HG02678 (cell line): Measurements from ENCODE around the gene RHOBTB3.
A peak's percentile ranks its signal among the peaks of the same experiment; 100 is the strongest.
"Not testable (repeated sequence)": the region's sequence is repeated elsewhere in the genome, so short reads cannot be mapped to it uniquely, and the experiment has no call there.

ENCODE experiments used
- ATAC-seq: cut with Tn5 transposase; IDR thresholded peaks from one replicate; pipeline ENCODE4 v1.9.1; 2021; ENCODE audit warnings: mild to moderate bottlenecking, moderate library complexity; ENCODE audit not compliant: unreplicated experiment

RHOBTB3 gene

DNA sequence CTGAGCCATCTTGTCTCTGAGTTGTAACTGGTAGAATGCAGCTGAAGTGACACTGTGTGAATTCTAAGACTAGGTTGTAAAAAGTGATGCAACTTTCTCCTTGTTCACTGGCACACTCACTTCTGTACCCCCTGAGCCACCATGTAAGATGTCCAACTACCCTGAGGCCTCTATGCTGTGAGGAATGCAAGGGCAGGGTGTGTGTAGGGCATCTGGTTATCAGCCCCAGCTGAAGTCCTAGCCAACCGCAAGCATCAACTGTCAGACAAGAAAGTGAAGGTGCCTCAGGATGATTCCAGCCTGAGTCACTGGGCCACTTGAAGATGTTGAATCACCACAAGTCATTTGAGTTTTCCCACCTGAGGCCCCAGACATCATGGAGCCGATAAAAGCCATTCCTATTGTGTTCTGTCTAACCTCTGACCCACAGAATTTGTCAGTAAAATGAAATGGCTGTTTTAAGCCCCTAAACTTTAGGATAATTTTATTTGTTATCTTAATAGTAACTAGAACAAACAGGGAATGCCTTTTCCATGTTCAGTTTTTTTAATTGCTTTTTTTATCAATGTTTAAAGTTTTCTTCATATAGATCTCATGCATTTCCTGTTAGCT, 18.7 kb upstream of the RHOBTB3 start:
- ATAC-seq: no peak

DNA sequence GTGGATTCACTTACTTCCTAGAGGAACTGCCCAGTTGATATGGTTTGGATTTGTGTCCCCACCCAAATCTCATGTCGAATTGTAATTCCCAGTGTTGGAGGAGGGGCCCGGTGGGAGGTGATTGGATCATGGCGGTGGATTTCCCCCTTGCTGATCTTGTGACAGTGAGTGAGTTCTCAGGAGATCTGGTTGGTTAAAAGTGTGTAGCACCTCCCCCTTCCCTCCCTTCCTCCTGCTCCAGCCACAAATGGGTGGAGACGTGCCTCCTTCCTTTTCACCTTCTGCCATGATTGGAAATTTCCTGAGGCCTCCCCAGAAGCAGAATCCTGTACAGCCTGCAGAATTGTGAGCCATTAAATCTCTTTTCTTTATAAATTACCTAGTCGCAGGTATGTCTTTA, 17.9 kb upstream of the RHOBTB3 start:
- ATAC-seq: not testable (repeated sequence)

DNA sequence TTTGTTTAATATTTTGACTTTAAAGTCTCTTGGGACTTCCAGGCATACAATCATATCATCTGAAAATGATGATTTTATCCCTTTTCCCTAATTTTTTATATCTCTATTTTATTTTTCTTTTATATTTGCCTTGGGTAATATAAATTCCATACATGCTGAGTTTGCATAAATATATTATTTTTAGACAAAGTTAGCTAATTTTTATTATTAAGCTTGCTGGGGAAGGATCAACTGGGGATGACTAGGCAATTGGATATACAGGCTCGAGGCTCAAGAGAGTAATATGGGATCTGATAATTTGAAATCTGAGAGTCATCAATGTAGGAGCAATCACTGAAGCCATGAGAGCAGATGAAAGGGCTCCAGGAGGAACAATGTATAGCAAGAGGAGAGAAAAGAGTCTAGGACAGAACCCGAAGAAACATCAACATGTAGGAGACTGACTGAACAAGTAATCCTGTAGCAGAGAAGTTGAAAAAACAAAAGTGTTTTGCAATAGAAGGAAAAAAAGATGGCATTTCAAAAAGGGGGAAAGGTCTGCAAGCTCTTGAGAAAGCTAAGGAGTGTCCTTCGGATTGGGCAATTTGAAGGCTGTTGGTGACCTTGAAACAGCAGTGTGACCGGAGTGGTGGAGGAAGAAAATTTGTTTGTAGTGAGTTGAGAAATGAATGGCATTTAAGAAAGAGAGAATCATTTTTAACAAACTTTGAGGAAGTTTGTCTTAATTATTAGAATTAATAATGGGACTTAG, 17.0 kb upstream of the RHOBTB3 start:
- ATAC-seq: no peak

DNA sequence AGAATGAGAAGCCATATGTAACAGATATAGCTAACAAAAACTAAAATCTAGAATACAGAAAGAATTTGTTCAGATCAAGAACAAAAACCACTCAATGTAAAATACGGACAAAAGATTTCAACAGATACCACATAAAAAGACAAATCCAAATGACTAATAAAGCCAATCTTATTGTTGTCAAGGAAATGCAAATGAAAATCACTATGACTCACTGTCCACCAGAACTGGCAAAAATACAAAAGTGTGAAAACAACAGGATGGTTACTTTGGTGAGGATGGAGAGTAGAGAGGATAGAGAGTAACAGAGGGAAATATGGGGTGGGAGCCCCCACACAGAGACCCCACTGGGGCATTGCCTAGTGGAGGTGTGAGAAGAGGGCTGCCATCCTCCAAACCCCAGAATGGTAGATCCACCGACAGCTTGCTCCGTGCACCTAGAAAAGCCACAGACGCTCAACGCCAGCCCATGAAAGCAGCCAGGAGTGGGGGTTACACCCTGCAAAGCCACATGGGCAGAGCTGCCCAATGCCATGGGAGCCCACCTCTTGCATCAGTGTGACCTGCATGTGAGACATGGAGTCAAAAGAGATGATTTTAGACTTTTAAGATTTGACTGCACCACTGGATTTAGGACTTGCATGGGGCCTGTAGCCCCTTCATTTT, 15.2 kb upstream of the RHOBTB3 start:
- ATAC-seq: no peak

DNA sequence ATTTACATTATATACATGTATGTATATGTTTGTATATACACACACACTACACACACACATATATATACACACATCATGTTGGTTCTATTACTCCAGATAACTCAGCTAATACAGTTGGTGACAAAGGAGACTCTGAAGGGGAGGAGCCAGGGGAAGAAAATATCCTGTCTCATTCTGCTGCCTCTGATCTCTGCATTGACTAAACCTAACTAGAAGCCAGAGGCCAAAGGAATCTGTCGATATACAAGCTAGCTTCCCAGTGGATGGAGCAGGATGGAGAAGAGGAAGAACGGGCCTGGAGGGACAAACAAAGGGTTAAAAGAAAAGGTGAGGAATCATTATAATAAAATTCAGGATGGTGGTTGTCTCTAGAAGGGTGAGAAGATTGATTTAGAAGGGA, 13.7 kb upstream of the RHOBTB3 start:
- no peak for ATAC-seq

DNA sequence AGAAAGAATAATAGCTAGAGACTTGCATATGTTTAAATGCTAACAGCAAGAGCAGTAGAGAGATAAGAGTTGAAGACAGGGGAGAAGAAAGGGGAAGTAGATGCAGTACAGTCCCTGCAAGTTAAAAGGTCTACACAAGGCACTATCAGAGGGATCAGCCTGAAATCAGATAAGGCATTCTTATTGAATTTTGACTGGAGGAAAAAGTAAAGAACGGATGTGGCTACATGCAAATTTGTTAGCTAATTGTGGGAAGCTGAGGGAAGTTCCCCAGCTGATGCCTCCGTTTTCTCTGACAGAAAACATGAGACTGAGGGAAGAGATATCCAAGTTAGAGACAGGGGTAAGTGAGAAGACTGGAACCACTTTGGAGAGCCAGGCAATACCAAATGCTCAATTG, 12.9 kb upstream of the RHOBTB3 start:
- peak; percentile 92 for ATAC-seq

DNA sequence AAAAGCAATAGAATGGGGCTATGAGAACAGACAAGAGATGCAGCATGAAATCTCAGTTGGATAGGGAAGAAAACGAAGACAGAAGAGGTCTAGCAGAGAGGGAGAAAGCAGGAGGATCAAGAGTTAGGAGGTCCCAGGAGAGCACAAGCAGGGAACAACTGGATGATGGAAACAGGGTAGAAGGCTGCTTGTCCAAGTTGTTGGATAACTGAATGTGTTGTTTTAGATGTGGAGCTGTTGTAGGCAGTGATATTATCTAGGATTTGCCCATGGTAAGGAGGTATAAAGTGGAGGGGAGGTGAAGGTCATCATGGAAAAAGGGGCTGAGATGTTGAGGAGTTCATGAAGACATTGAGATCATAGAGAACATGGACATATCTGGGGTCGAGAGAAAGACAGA, 12.4 kb upstream of the RHOBTB3 start:
- ATAC-seq: no peak

DNA sequence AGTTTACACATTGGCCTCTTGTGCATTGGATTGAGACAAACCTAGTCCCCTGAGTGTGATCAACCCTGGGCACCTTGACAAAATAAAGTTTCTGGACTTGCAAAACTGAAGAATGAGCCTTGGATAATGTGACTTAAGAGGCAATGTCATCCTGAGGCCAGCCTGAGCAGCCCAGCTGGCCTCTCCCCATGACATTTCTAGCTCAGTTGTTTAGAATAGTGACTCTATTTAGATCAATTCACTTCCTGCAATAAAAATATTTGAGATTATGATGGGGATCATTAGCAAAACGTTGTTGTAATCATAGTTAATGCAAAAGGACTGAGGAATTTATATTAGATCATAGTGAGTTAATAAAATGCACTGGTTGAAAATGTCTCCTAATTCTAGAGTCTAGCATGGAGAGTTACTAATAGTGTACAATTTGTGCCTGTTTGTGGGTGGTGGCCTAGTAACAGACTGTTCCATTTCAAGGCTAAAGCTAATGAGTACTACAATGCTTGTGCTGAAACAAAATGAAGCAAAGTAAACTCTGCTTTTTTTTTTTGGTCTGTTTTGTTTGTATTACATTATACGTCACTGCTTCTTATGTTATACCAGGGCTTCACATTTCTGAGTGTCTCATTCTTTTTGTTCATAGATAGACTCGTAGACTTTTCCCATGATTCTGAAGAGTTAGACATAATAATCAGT, 10.9 kb upstream of the RHOBTB3 start:
- no peak for ATAC-seq

DNA sequence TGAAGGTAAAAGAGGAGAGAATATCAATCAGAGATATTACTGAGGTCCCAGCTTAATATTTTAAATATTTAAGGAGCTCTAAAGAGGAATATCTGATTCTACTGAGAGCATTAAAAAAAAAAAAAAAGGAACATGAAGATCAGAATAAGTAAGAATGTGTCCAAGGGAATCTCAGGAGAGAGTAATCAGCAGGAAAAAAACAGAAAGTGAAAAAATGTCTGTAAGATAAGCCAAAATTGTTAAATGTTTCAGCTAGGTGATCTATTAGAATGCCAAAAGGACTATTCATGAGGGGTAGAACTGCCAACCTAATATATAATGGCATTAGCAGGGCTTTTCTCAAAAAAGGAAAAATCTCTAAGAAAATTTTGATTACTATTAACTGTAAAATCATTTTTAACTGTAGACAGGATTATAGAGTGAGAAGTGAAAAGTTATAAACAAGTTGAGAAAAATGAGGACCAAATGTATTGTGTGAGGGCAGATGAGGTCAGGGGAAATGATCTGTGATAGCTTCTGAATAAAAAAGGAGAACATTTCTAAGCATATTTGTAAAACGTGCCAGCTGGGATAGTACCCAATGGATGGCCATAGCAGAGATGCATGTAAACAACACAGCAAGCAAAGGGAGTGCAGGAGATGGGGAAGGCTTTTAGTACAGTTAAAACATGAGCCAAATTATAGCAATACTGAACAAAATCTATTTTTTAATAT, 9.4 kb upstream of the RHOBTB3 start:
- ATAC-seq: no peak

DNA sequence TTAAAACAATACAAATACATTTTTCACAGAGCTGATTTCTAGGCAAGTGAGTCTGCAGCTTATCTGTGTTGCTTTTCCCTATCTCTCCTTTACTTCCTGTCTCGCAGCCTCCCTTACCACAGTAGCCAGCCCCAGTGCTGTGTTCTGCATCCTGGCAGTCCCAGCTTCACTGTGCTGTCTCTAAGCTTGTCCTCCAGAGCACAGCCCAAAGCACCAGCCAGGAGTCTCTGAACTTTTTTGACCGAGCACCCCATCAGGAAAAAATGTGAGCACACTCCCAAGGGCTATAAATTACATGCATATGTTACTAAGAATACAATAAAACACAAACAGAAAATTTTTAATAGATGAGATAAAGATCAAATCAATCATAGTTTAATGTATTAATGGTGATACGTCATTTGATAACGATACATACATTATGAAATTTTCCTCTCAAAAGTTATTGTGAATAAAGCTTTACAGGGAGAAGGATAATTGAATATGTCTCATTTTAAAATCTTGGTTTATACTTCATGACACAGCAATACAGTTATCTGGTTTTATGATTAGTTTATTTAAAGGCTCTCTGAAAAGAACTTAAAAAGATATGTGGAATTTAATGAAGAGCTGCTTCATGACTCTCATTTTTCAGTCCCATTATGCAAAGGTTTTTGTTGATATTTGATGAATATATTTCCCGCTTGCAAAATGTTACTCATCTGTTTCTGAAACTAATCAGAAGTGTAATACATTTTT, 7.3 kb upstream of the RHOBTB3 start:
- no peak for ATAC-seq

DNA sequence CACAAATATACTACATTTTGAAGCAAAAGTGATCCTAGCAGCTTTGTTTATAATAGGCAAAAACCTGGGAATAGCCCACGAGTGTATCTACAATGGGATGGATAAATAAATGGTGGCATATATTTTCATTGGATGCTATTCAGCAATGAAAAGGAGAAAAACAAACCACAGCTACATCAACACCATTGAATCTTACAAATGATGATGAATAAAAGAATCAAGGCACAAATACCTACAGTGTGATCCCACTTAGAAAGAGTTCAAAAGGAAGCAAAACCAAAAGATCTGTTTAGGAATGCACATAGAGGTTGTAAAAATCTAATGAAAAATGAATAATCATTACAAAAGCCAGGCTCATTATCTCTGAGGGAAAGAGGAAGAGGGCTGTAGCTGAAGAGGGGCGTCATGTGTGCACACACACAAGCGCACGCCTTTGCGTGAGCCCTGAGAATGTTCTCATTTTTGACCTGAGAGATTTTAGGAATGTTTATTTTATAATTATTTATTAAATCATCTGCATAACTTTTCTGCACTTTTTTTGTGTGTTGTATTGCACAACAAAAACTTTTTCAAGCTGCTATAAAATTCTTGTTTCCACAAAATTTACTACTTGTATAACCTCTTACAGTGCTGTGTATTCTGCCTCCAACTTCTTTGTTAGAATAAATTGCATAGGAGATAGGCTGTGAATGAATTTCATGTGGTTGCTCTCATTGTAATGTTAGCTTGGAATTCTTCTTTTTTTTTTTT, 5.9 kb upstream of the RHOBTB3 start:
- no peak for ATAC-seq

DNA sequence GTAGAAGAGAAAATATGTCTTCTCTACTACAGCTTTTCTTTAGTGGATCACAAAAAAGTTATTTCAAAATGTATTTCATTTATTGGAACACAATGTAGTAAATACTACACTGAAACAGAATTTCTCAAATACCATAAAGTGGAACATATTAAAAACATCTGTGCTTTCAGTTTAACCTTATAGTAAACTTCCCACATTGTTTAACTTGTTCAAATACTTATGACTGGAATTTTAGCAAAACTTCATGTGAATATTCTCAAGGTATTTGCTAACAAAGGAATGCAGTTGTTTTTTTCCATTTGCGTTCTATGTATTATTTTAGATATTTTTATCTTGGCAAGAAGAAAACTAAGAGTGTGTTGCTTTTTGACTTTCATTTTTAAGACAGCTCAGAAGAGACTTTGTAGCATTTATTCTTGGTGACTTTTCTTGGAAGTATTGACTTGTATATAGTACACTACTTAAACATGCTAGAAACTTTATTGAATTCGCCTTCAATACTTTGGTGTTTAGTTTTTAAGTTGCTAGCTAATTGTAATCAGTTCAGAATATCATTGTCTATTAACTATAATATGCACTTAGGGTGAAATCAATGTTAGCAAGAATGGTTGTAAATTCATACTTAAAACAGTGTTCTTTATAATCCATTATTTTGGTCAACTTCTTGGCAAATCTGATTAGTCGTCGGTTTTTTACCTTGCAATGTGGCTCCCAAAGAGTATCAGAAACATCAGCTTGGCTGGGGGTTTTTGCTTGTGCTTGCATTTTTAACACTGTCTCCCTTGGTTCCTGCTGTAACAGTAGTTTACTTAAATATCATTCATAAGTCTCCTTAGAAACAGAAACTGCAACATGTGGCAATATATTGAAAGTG, 5.0 kb upstream of the RHOBTB3 start:
- peak; percentile 31 for ATAC-seq

DNA sequence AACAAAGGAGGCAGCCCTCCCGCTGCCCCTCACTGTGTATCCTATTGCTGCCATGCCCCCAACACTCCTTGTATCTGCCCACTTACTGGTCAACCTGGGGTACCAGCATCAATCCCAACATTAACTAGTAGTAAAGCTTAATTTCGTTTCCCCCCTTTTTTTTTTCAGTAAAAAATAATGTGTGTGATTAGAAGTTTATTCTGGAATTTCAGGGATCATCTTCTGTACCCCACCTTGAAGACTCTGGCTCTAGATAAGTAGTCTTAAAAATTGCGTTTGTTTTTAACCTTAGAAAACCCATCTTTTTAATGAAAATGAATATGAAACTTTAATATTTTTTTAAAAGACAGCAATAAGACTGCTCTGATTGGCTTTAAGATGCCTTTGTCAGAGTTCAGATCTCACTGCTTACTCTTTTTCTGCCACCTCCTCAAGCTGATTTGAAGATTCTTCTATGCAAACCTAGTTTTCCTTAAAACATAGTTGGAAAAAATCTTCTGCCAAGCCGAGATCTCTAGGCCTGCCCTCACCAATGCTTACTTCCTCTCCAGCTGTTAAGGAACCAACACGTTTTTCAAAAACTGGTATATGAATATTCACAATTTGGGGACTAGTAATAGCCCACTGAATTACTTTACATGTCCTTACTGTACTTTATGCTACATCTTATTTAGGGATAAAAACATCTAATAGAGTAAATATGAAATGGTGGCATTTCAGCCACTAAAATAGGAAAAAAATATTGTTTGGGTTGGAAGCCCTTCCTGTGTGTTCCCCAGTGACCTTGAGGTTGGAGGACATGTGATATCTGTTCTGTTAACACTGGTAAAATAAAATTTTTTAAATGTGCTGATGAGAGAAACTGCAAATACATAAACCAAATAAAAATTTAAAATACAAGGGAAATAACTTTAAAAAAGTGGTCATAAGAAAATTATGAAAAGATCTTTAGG, 4.0 kb upstream of the RHOBTB3 start:
- ATAC-seq: no peak

DNA sequence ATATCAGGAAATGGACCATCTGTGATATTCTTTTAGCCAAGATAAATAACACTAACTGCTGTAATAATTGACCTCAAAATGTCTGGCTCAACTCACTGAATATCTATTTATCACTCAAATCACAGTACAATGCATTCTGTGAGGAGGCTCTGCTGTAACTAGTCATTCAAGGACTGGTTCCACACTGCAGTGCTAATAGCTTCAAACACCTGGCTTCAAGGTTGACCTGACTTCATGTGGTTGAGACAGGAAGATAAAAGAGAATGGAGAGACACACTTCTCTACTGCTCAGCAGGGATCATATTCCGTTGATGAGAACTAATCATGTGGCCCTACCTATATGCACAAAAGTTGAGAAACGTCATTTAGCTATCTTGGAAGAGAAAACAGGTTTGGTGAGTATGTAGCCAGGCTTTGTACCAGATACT, 3.4 kb upstream of the RHOBTB3 start:
- peak; percentile 46 for ATAC-seq

DNA sequence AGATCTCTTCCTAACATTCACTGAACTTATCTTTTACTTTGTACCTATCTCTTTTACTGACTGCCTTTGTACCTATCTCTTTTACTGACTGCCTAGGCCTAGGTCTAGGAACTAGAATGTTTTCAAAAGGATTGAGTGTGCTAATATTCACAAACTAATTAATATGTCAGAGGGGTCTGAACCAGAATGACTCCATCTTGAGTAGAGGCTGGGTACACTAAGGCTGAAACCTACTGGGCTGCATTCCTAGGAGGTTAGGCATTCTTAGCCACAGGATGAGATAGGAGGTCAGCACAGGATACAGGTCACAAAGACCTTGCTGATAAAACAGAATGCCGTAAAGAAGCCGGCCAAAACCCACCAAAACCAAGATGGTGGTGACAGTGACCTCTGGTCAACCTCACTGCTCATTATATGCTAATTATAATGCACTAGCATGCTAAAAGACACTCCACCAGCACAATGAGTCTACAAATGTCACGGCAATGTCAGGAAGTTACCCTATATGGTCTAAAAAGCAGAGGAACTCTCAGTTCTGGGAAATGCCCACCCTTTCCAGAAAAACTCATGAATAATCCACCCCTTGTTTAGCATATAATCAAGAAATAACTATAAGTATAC, 2.5 kb upstream of the RHOBTB3 start:
- ATAC-seq: no peak

DNA sequence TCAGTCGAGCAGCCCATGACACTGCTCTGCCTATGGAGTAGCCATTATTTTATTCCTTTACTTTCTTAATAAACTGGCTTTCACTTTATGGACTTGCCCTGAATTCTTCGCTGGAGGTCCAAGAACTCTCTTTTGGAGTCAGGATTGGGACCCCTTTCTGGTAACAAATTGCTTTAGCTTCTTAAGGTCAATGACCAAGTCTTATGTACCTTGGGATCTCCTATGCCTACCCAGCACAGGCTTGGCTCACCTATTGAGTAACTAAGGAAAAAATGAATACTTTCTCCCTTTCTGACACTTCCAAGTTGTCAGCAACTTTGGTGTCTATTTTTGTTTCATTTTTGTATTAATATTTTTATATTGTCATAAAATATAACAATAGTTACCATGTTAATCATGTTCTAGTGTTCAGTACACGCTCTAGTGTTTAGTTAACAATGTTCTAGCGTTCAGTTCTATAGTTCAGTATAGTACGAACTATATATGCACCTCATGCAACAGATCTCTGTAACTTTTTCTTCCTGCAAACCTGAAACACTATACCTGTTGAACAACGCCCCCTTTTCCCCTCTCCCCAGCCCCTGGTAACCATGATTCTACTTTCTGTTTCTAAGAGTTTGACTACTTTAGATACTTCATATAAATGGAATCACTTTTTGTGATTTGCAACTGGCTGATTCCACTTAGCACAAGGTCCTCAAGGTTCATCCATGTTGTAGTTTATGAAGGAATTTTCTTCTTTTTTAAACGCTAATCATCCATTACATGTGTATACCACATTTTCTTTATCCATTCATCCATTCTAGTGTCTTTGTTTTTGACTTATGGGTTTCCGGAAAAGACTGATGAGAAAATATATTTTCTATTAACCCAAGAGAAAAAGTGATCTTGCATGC, 1.8 kb upstream of the RHOBTB3 start:
- no peak for ATAC-seq
